ENCODE measurements around the gene OPA1.

- no peak for TF ChIP-seq EZH2 (IDR thresholded peaks at IDR 0.05; ENCODE audit: insufficient read depth, poor library complexity, severe bottlenecking)
- no peak for TF ChIP-seq EZH2phosphoT487 (IDR thresholded peaks at IDR 0.05; ENCODE audit: insufficient read depth, low read depth)
Observed at GRCh38 chr3:193599393-193599792, 6.4 kb downstream of the OPA1 start.
